Islet precursor cell (in vitro differentiated cells): Measurements from ENCODE around the gene XPNPEP3.

Experiments
- DNase-seq: peaks from one replicate; pipeline ENCODE4 v3.0.0-alpha.2; 2018

The XPNPEP3 gene

GRCh38 chr22:40951795-40952605 is 95.1 kb downstream of the XPNPEP3 start:
- no peak for DNase-seq

DNA sequence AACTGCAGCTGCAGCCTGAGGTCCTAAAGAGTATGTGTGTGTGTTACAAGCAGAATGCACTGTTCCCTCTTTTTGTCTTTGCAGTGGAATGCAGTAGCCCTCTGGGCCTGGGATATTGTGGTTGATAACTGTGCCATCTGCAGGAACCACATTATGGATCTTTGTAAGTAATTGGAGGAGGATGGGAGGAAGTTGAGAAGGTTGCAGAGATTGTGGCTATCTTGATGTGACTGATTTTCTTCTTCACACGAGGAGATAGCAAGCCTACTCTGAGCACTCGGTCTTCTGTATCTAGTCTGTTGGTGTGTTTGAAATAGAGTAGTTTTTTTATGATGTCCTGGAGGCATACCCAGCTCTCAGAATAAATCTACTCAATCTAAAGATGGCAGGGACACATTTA is 96.5 kb downstream of the XPNPEP3 start:
- DNase-seq: no peak

- DNase-seq: no peak
These were observed 97.2 kb downstream of the XPNPEP3 start for GRCh38 chr22:40954113-40954512.

DNA sequence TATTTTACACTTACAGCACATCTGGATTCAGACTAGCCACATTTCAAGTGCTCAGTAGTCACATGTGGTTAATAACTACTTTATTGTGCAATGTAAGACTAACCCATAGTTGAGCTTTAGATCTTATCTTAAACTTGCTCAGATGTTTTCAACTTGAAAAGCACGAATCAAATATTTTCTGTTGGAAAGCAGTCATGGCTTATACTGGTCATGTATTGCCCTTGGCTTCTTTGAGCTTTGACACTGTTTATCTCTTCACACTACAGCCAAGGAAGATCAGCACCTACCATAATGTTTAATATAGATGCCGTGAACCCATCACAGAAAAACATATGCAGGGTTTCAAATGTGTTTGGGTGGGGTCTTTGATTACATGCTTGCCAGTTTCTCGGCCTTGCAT is 98.6 kb downstream of the XPNPEP3 start:
- DNase-seq: no peak

GRCh38 chr22:40957601-40958000 is 100.7 kb downstream of the XPNPEP3 start:
- no peak for DNase-seq

- no peak for DNase-seq
These were observed 101.4 kb downstream of the XPNPEP3 start for GRCh38 chr22:40958299-40958698.

DNA sequence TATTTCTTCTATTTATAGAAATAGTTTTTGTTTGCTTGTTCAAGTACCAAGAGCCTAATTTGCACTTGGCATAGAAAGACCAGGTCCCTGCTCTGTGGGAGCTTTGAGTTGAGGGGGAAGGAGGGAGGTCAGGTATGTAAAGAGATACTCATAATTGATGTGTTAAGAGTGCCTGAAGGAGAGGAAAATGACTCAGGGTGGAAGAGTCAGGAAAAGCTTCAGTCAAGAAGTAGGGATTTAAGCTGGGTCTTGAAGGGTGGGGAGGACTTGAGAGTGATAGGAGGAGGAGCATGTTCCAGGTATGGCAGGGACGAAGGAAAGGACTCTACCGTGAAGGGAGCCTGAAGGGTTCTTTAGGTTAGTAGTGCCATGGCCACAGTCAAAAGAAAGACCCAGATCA is 103.2 kb downstream of the XPNPEP3 start:
- DNase-seq: no peak

DNA sequence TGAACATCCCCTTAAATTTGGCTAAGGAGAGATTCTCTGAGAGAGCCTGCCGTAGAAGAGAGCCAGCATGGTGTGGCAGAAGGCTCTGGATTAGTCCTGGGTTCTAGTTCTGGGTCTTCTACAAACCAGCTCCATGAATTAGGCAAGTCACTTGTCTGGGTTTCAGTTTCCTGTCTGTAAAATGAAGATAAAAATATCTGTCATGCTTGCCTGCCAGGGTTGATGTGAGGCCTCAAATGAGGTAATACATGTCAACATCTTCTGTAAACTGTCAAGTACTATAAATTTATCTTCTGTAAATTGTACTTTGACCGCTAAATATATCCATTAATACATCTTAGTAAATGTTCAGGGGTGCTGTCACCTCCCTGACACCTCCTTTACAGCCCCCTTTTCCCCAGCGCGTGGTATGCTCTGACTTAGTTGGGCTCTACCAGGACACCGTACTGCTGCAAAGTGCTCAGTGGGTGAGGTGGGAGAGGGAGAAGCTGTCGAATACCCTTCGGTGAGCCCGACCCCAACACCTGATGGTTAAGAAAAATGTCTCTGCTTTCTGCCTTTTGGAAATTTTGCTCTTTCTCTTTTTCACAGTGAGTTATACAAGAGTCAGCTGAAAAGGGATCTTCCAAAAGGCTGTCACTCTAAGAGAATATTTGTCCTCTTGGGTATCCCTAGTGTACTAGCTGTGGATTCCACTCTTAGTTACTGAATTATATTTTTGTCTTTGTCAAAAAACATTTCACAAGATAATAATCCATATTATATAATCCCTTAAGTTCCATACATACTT is 109.2 kb downstream of the XPNPEP3 start:
- no peak for DNase-seq

DNA sequence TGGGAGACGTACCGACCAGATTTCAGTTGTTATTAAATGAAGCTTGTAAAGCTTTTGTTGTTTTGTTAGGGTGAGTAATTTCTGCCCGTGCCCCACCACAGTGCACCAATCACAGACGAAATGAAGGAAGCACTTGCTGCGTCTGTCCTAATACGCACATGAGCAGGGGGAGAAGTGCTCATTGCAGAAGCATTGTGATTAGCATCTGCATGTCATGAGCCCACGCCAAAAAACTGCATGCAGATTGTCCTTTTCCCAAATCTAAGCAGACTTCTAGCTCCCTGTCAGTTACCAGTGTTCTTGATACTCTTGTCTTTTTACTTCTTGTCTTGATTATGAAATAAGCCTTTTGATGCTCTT is 109.8 kb downstream of the XPNPEP3 start:
- no peak for DNase-seq

DNA sequence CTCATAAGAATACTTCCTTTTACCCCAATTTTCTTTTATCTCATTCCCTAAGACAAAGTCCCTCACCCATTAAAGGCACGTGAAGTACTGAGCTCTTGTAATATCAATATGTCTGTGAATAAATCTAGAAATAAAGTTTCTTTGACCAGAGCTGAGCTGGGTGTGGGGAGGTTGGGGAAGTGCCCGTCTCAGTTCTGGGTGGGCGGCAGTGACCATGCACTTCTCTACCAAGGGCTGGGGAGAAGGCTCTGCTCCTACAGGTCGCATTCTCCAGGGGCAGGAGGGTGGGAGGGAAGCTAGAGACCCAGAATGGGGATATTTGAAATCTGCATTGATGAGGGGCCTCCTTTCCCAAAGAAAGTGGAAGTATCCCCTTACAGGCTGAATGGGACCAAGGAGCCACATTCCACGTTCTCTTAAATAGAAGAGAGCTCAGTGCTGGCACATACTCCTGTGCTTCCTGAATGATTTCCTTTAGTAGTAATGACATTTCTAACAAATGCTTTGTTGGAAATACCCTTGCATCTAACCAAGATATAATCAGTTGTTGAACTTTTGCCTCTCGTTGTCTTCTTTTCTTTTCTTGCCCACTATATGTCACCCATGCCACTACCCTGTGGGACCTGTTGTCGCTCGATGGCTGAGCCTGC is 110.3 kb downstream of the XPNPEP3 start:
- no peak for DNase-seq

DNA sequence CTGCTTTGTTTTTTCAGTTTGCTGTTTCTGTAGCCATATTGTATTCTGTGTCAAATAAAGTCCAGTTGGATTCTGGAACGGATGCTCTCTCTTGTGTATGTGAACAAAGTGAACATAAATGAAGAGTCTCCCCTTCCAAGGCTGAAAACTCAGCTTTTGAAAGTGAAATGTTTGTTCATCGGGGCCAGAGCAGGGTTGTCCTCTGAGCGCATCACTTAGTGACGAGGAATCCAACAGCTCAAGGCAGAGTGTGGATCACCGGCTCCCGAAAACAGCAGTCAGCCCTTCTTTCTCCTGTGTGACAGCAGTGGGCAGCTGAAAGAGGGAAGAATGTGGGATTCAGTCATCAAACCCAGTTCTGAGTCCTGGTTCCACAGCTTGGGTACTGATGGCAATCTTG is 115.6 kb downstream of the XPNPEP3 start:
- DNase-seq: no peak

GRCh38 chr22:40973144-40973543 is 116.2 kb downstream of the XPNPEP3 start:
- no peak for DNase-seq

GRCh38 chr22:40975366-40975765 is 118.4 kb downstream of the XPNPEP3 start:
- no peak for DNase-seq

DNA sequence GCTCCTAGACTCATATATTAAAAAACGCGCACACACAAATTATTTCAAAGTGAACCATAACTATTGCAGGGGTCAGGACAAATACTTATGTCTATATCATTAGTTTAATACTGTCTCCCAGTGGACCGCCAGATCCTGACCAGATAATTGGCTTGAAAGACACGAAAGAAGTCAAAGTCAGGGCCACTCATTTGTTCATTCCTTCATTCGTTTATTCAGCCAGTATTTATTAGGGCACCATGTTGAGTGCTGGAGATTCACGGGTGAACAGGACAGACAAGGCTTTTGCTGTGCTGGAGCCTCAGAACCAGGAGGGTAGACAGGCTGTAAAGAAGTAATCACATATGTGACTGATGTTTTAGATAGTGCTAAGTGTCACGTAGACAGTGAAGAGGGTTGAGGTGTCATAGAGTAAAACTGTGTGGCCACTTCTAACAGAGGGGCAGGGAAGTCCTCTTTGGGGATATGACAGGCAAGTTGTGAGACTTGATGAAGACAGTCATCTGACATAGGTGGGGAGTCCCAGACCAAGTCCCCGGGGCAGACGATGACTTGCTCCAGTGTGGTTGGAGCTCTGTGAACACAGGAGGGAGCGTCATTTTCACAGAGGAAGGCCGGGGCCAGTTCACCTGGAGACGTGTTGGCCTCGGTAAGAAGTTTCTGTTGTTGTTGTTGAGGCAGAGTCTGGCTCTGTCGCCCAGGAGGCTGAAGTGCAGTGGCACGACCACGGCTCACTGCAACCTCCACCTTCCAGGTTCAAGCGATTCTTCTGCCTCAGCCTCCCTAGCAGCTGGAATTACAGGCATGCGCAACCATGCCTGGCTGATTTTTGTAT is 120.1 kb downstream of the XPNPEP3 start:
- no peak for DNase-seq

DNA sequence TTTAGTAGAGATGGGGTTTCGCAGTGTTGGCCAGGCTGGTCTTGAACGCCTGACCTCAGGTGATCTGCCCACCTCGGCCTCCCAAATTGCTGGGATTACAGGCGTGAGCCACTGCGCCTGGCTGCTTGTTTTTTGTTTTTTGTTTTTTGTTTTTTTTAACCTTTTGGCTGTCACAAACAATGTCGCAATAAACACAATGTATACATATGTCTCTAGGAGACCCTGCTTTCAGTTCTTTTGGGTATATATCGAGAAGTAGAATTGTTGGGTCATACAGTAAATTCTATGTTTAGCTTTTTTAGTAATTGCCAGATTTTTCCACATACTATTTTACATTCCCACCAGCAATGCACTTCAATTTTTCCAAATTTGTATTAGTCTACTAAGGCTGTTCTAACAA is 122.2 kb downstream of the XPNPEP3 start:
- DNase-seq: no peak

GRCh38 chr22:40979871-40980270 is 122.9 kb downstream of the XPNPEP3 start:
- DNase-seq: no peak
